Testis (tissue), 3 donors: ENCODE data around the gene STIM2. TPM values are rescaled to one million over a fixed set of nuclear protein-coding genes. Genes with fewer than 3 reads are reported as not detected.

Experiments
- DNase-seq: peaks from one replicate; pipeline ENCODE4 v3.0.0-alpha.2; 2019
- H3K27ac ChIP-seq, 2 donors: fragments of 200-600 bp; sonication (generic); one replicate each; pipeline ENCODE4 v1.5.1; 2019
- H3K27me3 ChIP-seq: fragments of 200-600 bp; sonication (generic); one replicate; pipeline ENCODE4 v1.5.1; 2019
- H3K36me3 ChIP-seq: fragments of 200-600 bp; sonication (generic); one replicate; pipeline ENCODE4 v1.5.1; 2017; ENCODE audit warnings: low read depth; ENCODE audit errors: missing control alignments
- H3K4me1 ChIP-seq: fragments of 200-600 bp; sonication (generic); one replicate; pipeline ENCODE4 v1.5.1; 2019
- H3K4me3 ChIP-seq, 2 donors: fragments of 200-600 bp; sonication (generic); one replicate each; pipeline ENCODE4 v1.5.1; 2017 to 2019
- H3K9me3 ChIP-seq: fragments of 200-600 bp; sonication (generic); one replicate; pipeline ENCODE4 v1.5.1; 2017
- CTCF ChIP-seq, 3 experiments: fragments of 450-650 bp in 2 of 3; fragments of 200-600 bp in 1 of 3; sonication (generic) in 1 of 3; IDR thresholded peaks; one replicate each; pipeline ENCODE4 v1.5.1; 2016 to 2019; ENCODE audit warnings: antibody characterized with exemption in 3 of 3, mild to moderate bottlenecking in 2 of 3, moderate library complexity in 1 of 3
- POLR2A ChIP-seq: fragments of 450-650 bp; IDR thresholded peaks from one replicate; pipeline ENCODE4 v1.6.1; 2017; ENCODE audit warnings: antibody characterized with exemption, mild to moderate bottlenecking, moderate library complexity
- WGBS, 2 donors: methylation state at CpG; one replicate each; pipeline ENCODE4 v1.1.5; 2018; 5-methylcytosine and 5-hydroxymethylcytosine counted together
- intact Hi-C: fragments of 100-400 bp; cut with DNase I; formaldehyde crosslinking; loops from one replicate; pipeline ENCODE4 v1.15.1; 2023; ENCODE audit warnings: low total_unique reads
- polyA plus RNA-seq: library from polyadenylated mRNA; stranded (reverse); fragments of 350-450 nt; fragmentation: Illumina TruSeq; extraction: RNeasy Lipid Tissue Mini Kit (QIAGEN cat#74804); gene quantifications from one replicate; pipeline ENCODE4 v1.2.3, GENCODE V29; 2014; ENCODE audit warnings: low read depth, low replicate concordance; ENCODE audit not compliant: insufficient read depth
- total RNA-seq, 2 donors: library from RNA; depleted of rRNA; stranded (reverse); fragments of >200 nt; gene quantifications; one replicate each; pipeline ENCODE4 v1.2.3, GENCODE V29; 2016

Gene STIM2
- total and polyA plus RNA-seq, 3 donors from 2014 or later: 14.3 to 35.0 (median 29.4) TPM

GRCh38 chr4:26857278-26858034, 3.2 kb upstream of the STIM2 start:
- TF ChIP-seq POLR2A: peak; percentile 4
- TF ChIP-seq CTCF (IDR thresholded peaks at IDR 0.05): peak in 1 of 3 experiments; percentile 13
- Histone ChIP-seq H3K9me3 (no peaks in the 10 kb centered on the region), H3K27ac (peak overlapping the region; percentile 34 to 86), H3K27me3 (no peaks in the 10 kb centered on the region), H3K36me3 (no peaks in the 10 kb centered on the region), H3K4me3 (peak overlapping the region; percentile 76 to 78), H3K4me1 (peaks cover 18% of the 10 kb centered on the region)
- 1 to 4% methylated on average over 21 to 49 of the region's 65 CpGs for WGBS, 2 donors
- peak; percentile 89 for DNase-seq
- intact Hi-C loops: no loop called here

GRCh38 chr4:26858035-26858918, 2.4 kb upstream of the STIM2 start:
- H3K27me3 ChIP-seq: no peaks in the 10 kb centered on the region
- peaks cover 18% of the 10 kb centered on the region for H3K4me1 ChIP-seq
- 5 to 8% methylated on average over 17 of the region's 17 CpGs for WGBS, 2 donors
- H3K9me3 ChIP-seq: no peaks in the 10 kb centered on the region
- intact Hi-C loops: no loop called here
- no peaks in the 10 kb centered on the region for H3K36me3 ChIP-seq
- TF ChIP-seq POLR2A (no peak), CTCF (IDR thresholded peaks at IDR 0.05) (no peak)
- H3K27ac ChIP-seq: peak overlapping the region; percentile 34 to 86
- DNase-seq: no peak
- H3K4me3 ChIP-seq: peak overlapping the region; percentile 76 to 78

- Histone ChIP-seq H3K36me3 (no peaks in the 10 kb centered on the region), H3K4me1 (peaks cover 18% of the 10 kb centered on the region), H3K4me3 (no peak overlapping the region), H3K9me3 (no peaks in the 10 kb centered on the region), H3K27me3 (no peaks in the 10 kb centered on the region), H3K27ac (peak overlapping the region in 1 of 2 donors; percentile 93)
- WGBS, 2 donors: 42 to 45% methylated on average over 3 of the region's 3 CpGs
- intact Hi-C loops: no loop called here
- TF ChIP-seq CTCF (IDR thresholded peaks at IDR 0.05): no peak
- no peak for TF ChIP-seq POLR2A
- DNase-seq: no peak
Observed at GRCh38 chr4:26858947-26859401, 1.7 kb upstream of the STIM2 start.

- Histone ChIP-seq H3K4me1 (peaks cover 18% of the 10 kb centered on the region), H3K27me3 (no peaks in the 10 kb centered on the region), H3K9me3 (no peaks in the 10 kb centered on the region), H3K36me3 (no peaks in the 10 kb centered on the region), H3K4me3 (peak overlapping the region; percentile 77 to 83), H3K27ac (peak overlapping the region in 1 of 2 donors; percentile 93)
- intact Hi-C loops: no loop called here
- DNase-seq: no peak
- TF ChIP-seq CTCF (IDR thresholded peaks at IDR 0.05) (no peak), POLR2A (no peak)
- 19 to 31% methylated on average over 5 of the region's 5 CpGs for WGBS, 2 donors
Observed at GRCh38 chr4:26859762-26860156, 882 bp upstream of the STIM2 start.
